ENCODE measurements around the gene RNF112.
A peak's percentile ranks its signal among the peaks of the same experiment; 100 is the strongest.
"Not testable (repeated sequence)": the region's sequence is repeated elsewhere in the genome, so short reads cannot be mapped to it uniquely, and the experiment has no call there.

Gene RNF112

DNA sequence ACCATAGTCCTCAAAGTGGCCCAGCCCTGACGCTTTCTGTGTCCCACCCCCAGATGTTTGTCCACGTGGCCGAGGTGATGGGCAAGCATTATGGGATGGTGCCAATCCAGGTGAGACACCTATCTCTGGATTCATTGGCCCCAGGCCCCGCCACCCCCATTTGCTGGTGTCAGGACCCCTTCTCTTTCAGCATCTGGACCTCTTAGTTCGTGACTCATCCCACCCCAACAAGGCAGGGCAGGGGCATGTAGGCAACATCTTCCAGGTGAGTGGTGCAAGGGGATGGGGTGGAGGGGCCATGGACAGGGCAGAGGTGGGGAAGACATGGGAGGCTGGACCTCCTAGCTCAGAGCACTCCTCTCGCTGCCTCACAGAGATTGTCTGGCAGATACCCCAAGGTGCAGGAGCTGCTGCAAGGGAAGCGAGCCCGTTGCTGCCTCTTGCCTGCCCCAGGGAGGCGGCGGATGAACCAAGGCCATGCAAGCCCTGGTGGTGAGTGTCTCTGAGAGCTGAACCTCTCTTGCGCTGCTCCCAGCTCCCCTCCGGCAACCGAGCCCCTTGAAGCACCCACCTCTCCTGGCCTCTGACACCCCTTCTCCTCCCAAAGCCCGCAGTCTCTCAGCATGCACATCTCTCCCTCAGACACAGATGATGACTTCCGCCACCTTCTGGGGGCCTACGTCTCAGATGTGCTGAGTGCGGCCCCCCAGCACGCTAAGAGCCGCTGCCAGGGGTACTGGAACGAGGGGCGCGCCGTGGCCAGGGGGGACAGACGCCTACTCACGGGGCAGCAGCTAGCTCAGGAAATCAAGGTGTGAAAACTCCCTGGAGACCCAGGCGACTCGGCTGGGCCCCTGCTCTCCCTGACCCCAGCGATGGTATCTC lies 3.6 kb downstream of the RNF112 start:
- no peak for DNase-seq

DNA sequence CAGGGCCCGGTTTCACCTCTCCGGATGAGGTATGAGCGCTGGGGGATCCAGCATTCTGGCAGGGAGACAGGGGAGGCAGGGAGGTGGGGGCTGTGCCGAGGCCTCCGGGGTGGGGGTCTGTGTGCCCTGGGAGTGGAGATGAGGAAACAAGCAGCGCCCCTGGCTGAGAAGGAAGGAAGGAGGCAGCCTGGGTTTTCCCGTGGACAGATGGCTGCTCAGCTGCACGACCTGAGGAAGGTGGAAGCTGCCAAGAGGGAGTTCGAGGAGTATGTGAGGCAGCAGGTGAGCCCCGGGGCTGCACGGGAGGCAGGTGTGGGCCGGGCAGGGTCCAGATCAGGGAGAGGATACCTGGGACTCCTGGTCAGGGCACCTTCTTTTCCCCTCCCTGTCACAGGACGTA lies 4.3 kb downstream of the RNF112 start:
- DNase-seq, result no peak

DNA sequence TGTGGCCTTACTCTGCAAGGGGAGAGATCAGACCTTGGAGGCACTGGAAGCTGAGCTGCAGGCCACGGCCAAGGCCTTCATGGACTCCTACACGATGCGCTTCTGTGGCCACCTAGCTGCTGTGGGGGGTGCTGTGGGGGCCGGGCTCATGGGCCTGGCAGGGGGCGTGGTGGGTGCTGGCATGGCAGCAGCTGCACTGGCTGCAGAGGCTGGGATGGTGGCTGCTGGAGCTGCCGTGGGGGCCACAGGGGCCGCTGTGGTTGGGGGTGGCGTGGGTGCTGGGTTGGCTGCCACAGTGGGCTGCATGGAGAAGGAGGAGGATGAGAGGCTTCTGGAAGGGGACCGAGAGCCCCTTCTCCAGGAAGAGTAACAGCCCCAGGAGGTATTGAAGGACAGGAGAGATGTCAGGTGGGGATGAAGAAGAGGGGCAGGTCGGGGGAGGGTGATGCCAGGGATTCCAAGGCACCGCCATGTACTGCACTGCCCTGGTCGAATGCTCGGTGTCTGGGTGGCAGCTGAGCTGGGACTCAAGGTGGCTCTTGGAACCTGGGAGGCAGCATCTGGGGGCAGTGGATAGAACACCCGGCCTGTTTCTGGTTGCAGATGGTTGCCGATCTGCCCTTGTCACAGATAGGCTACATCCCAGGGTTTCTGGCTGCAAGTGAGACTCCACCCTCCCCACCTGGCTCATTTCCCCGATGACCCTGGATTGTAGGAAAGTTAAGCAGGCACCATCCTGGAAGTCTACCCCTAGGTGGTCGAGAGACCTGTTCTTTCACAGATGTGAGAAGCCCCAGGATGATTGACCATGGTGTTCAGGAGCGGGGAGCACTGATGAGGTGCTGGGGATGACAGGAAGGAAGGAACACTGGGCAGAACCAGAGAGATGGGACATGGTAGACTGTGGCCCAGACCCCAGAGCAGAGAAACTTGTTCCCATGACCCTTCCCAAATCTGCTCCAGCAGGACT lies 5.1 kb downstream of the RNF112 start:
- no peak for DNase-seq

DNA sequence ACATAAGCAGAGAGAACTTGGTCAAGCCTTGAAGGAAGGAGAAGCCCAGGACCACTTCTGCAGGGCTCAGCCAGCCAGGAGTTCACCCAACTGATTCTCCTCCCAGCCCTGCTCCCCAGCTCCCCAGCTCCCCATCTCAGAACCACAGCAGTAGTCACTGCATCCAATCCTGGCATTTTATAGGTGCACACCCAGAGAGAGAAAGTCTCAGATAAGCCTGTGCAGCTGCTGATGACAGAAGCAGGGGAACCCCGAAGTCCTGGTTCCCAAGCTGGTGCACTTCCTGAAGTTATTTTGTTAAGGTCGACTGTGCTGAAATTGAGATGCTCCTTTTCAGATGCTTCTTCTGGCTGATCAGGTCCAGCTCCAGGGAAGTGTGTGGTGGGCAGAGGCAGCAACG lies 6.6 kb downstream of the RNF112 start:
- no peak for DNase-seq

DNA sequence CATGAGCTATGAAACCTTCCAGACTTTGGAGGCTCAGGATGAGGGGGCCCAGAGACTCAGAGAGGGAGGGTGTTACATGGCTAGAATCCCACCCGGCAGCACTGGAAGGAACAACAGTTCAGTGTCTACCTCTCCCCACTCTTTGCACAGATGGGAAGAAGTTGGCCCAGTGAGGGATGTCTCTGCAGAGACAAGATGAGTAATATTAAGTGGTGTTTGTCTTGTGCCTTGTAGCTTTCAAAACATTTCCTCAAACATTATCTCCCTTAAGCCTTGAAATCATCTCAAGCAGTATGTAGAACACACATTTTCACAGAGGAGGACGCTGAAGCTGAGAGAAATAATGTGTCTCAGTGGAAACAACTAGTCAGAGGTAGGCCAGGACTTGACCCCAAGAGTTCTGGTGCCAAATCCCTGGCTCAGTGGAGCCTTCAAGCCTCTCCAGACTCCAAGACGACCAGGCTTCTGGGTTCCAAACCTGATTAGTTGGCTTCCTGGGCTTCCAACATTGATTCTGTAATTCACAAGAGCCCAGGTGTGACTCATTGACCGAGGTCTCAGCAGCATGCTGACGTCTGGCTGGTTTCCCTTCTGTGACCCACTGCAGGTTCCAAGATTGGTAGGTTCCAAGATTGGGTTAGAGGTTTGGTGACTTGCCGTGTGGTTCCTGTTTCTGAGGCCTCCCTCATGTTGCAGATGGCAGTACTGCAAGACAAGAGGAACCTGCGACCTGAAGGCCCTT lies 7.4 kb downstream of the RNF112 start:
- peak; percentile 61 for DNase-seq

- no peak for DNase-seq
Measured at GRCh38 chr17:19421219-19421618, 10.2 kb downstream of the RNF112 start.

DNA sequence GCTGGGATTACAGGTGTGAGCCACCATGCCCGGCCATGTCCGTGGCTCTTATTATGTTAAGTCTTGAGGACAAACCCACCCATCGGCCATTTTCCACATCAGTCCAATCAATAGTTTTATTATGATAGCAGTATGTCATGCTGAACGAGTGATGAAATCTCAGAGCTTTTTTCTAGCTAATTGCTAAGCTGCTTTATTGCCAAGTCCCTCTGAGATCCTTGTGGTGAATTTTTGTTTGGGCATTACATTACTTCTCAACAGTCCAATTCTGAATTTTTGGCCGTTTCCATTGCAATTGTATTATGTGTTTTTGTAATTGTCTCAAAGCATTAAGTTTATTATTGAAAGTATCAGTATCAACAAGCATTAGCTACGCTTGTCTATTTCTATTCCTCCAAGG lies 10.9 kb downstream of the RNF112 start:
- DNase-seq, result no peak

GRCh38 chr17:19424934-19425868 lies 14.2 kb downstream of the RNF112 start:
- no peak for DNase-seq

DNA sequence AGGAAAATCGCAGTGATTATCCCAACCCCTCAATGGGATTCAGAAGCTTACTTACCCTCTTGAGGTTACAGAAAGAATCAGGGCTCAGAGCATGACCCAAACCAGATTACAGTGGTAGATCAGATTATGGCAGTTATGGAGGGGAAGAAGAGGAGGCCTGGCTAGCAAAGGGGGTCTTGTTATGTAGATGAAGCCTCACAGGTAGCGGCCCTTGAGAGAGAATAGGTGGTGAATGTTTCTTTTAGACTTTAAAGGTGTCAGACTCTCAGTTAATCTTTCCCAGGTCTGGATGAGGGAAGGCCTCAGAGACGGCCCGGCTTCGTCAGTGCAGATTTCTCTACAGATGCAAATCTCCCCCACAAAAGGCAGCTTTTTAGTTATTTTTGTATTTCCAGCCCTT lies 15.6 kb downstream of the RNF112 start:
- no peak for DNase-seq

GRCh38 chr17:19431691-19432090 lies 20.7 kb downstream of the RNF112 start:
- no peak for DNase-seq

DNA sequence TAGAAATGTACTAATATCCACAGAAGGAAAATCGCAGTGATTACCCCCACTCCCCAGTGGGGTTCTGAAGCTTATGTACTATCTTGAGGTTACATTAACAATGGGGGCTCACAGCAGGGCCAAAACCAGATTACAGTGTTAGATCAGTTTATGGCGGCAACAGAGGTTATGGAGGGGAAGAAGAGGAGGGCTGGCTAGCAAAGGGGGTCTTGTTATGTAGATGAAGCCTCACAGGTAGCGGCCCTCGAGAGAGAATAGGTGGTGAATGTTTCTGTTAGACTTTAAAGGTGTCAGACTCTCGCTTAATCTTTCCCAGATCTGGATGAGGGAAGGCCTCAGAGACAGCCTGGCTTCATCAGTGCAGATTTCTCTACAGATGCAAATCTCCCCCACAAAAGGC lies 22.2 kb downstream of the RNF112 start:
- no peak for DNase-seq

GRCh38 chr17:19433727-19434340 lies 22.8 kb downstream of the RNF112 start:
- DNase-seq, result no peak

DNA sequence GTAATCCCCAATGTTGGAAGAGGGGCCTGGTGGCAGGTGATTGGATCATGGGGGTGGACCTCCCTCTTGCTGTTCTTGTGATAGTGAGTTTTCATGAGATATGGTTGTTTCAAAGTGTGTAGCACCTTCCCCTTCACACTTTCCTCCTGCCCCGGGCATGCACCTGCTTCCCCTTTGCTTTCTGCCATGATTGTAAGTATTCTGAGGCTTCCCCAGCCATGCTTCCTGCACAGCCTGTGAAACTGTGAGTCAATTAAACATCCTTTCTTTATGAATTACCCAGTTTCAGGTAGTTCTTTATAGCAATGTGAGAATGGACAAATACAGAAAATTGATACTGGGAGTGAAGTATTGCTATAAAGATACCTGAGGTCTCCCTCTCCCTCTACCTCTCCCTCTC lies 29.4 kb downstream of the RNF112 start:
- DNase-seq, result no peak

DNA sequence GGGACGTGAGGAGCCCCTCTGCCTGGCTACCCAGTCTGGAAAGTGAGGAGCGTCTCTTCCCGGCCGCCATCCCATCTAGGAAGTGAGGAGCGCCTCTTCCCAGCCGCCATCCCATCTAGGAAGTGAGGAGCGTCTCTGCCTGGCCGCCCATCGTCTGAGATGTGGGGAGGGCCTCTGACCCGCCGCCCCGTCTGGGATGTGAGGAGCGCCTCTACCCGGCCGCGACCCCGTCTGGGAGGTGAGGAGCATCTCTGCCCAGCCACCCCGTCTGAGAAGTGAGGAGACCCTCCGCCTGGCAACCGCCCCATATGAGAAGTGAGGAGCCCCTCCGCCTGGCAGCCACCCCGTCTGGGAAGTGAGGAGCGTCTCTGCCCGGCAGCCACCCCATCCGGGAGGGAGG lies 30.3 kb downstream of the RNF112 start:
- DNase-seq, result not testable (repeated sequence)

GRCh38 chr17:19442731-19443130 lies 31.7 kb downstream of the RNF112 start:
- no peak for DNase-seq

DNA sequence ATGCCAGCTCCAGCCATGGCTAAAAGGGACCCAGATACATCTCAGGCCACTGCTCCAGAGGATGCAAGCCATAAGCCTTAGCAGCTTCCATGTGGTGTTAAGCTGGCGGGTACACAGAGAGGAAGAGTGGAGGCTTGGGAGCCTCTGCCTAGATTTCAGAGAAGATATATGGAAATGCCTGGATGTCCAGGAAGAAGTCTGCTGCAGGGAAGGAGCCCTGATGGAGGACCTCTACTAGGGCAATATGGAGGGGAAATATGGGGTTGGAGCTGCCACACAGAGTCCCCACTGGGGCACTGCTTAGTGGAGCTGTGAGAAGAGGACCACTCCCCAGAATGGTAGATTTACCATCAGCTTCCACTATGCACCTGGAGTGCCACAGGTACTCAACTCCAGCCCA lies 32.1 kb downstream of the RNF112 start:
- DNase-seq, result no peak

DNA sequence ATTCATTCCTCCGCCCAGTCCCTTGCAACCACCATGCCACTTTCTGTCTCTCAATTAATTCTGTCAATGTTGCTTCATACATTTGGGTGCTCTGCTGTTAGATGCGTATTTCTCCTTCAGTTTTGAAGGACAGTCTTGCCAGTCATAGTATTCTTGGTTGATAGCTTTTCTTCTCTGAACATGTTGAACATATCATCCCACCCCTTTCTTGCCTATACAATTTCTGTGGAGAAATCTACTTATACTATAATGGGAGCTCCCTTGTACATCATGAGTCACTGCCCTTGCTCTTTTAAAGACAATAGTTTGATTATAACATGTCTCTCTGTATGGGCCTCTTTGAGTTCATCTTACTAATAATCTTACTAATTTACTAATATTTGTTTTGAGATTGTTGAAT lies 34.1 kb downstream of the RNF112 start:
- no peak for DNase-seq

- DNase-seq, result not testable (repeated sequence)
Measured at GRCh38 chr17:19446577-19446976, 35.5 kb downstream of the RNF112 start.

DNA sequence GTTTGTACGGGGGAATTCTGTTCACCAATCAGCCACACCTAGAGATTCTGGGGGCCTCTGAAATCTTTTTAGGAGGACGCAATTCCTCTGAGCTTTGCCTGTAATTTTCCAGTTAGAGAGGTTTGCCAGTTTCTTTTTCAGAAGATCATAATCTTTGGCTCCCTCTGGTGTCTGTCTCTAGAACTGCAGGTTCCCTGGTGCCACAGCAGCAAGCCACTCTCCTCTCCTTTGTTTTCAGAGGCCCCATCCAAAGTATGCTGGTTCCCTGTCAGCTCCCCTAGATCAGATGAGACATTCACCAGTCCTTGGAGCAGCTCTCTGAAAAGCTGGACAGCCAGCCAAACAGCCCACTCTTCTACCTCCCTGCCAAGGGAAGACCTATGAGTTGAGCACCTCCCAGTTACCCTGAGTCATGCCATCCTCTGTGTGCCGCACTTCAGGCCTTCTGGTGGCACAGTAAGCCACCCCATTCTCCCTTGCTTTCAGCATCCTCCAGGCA lies 36.1 kb downstream of the RNF112 start:
- peak; percentile 75 for DNase-seq

DNA sequence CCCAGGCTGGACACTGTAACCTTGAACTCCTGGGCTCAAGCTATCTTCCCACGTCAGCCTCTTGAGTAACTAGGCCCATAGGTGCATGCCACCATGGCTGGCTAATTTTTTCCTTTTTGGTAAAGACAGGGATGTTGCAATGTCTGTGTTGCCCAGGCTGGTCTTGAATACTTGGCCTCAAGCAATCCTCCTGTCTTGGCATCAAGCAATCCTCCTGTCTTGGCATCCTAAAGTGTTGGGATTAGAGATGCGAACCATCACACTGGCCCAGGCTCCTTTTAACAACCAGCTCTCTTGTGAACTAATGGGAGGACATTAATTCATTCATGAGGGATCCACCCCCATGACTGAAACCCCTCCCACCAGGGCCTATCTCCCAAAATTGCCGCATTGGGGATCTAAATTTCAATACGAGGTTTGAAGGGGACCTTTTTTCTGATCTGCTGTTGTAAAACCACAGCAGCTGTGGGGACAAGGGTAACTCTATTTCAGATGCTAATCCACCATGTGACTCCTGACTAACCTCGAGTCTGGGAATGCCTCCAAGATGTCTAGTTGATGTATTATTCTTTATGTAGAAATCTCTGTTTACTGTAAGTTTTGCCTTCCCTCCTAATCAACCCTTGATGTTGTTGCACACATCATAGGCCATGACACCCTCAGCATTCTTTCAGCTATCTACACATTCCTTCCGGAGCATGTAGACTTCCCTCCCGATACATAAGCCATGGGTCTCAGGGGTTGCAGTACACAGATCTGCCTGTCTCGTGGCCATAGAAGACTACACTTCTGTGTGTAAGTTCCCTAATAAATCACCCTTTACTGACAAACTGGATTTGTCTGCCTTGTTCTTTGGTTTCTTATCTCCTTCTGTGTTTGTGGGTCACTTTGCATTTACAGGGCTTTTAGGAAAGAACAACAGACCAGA lies 37.6 kb downstream of the RNF112 start:
- peak; percentile 99 for DNase-seq
